Body of pancreas (tissue), 4 donors: Measurements from ENCODE around the gene LENG1. TPM values are rescaled to one million over a fixed set of nuclear protein-coding genes. Genes with fewer than 3 reads are reported as not detected.

ENCODE experiments used
- ATAC-seq: fragments of 150-250 bp; one replicate; pipeline ENCODE4 v1.9.1; 2016
- DNase-seq, 4 donors: peaks; one replicate each; pipeline ENCODE4 v3.0.0-alpha.2; 2019
- H3K27ac ChIP-seq, 4 donors: fragments of 200-600 bp; sonication (generic); 1 replicate in 3 of 4; 2 replicates in 1 of 4; pipeline versions ENCODE4 v1.5.1 to v1.6.1; 2016 to 2019; ENCODE audit warnings: mild to moderate bottlenecking in 1 of 4, mixed read lengths in 1 of 4, moderate library complexity in 1 of 4
- H3K27me3 ChIP-seq, 2 donors: fragments of 200-600 bp; sonication (generic); one replicate each; pipeline ENCODE4 v1.6.0; 2016; ENCODE audit warnings: mild to moderate bottlenecking in 1 of 2
- H3K36me3 ChIP-seq, 2 donors: fragments of 200-600 bp; sonication (generic); replicated peaks in 1 of 2; 2 replicates each; pipeline ENCODE4 v1.5.1; 2016; ENCODE audit warnings: low read depth in 2 of 2; ENCODE audit not compliant: insufficient read depth in 1 of 2
- H3K4me1 ChIP-seq: fragments of 200-600 bp; sonication (generic); one replicate; pipeline ENCODE4 v1.6.0; 2016
- H3K4me3 ChIP-seq, 2 donors: fragments of 200-600 bp; sonication (generic); 1 replicate in 1 of 2; 2 replicates in 1 of 2; pipeline ENCODE4 v1.5.1; 2016 to 2019
- H3K9me3 ChIP-seq, 3 donors: fragments of 200-600 bp; sonication (generic); 1 replicate in 2 of 3; 2 replicates in 1 of 3; pipeline ENCODE4 v1.5.1; 2016
- CTCF ChIP-seq, 7 experiments: fragments of 450-650 bp in 4 of 7; fragments of 200-600 bp in 3 of 7; sonication (generic) in 3 of 7; IDR thresholded peaks; one replicate each; pipeline ENCODE4 v1.5.1; 2016 to 2019; ENCODE audit warnings: antibody characterized with exemption in 7 of 7
- POLR2A ChIP-seq, 3 donors: fragments of 450-650 bp; IDR thresholded peaks; one replicate each; pipeline ENCODE4 v1.6.1; 2016; ENCODE audit warnings: antibody characterized with exemption in 3 of 3, mild to moderate bottlenecking in 2 of 3
- WGBS, 2 donors: methylation state at CpG; one replicate each; pipeline ENCODE4 v1.1.5; 2017; 5-methylcytosine and 5-hydroxymethylcytosine counted together
- intact Hi-C: fragments of 100-400 bp; cut with DNase I; formaldehyde crosslinking; loops from one replicate; pipeline ENCODE4 v1.15.1; 2023
- total RNA-seq, 2 donors: library from RNA; depleted of rRNA; stranded (reverse); fragments of >200 nt; gene quantifications; one replicate each; pipeline ENCODE4 v1.1.0, GENCODE V29; 2016

Gene LENG1
- total RNA-seq, 2 donors from 2014 or later = 4.0 to 9.6 TPM

- no peaks in the 10 kb centered on the region for H3K9me3 ChIP-seq
- H3K27me3 ChIP-seq = no peaks in the 10 kb centered on the region
- 68 to 72% methylated on average over 13 of the region's 13 CpGs for WGBS, 2 donors
- ATAC-seq (no peak), DNase-seq (no peak)
- TF ChIP-seq POLR2A (IDR thresholded peaks at IDR 0.05) (no peak), CTCF (IDR thresholded peaks at IDR 0.05) (no peak)
- intact Hi-C loops = no loop called here
- H3K4me1 ChIP-seq = peaks cover 97% of the 10 kb centered on the region
- peaks cover 5 to 30% of the 10 kb centered on the region in 2 donors for H3K36me3 ChIP-seq
- H3K4me3 ChIP-seq = no peak overlapping the region
- peak overlapping the region in 3 of 4 donors; percentile 94 to 97 (median 94) for H3K27ac ChIP-seq
These were observed 47.3 kb upstream of the LENG1 start for GRCh38 chr19:54206831-54207177.

- intact Hi-C loops = no loop called here
- H3K4me3 ChIP-seq = no peak overlapping the region
- peak overlapping the region in 3 of 4 donors; percentile 11 to 97 (median 94) for H3K27ac ChIP-seq
- DNase-seq (peak in 1 of 4 donors; percentile 26), ATAC-seq (no peak)
- no peaks in the 10 kb centered on the region for H3K9me3 ChIP-seq
- peaks cover 5 to 30% of the 10 kb centered on the region in 2 donors for H3K36me3 ChIP-seq
- no peaks in the 10 kb centered on the region for H3K27me3 ChIP-seq
- WGBS, 2 donors = 84 to 96% methylated on average over 14 to 27 of the region's 27 CpGs
- TF ChIP-seq POLR2A (IDR thresholded peaks at IDR 0.05) (peak in 1 of 3 donors; percentile 10), CTCF (IDR thresholded peaks at IDR 0.05) (no peak)
- peaks cover 99% of the 10 kb centered on the region for H3K4me1 ChIP-seq
These were observed 46.7 kb upstream of the LENG1 start for GRCh38 chr19:54206030-54206830.

- Histone ChIP-seq H3K27ac (peak overlapping the region in 3 of 4 donors; percentile 9 to 97 (median 93)), H3K27me3 (no peaks in the 10 kb centered on the region), H3K36me3 (peaks cover 5 to 30% of the 10 kb centered on the region in 2 donors), H3K4me3 (no peak overlapping the region), H3K9me3 (no peaks in the 10 kb centered on the region), H3K4me1 (peaks cover 90% of the 10 kb centered on the region)
- ATAC-seq (no peak), DNase-seq (no peak)
- intact Hi-C loops = no loop called here
- WGBS, 2 donors = 73 to 75% methylated on average over 4 of the region's 4 CpGs
- no peak for TF ChIP-seq CTCF (IDR thresholded peaks at IDR 0.05)
- no peak for TF ChIP-seq POLR2A (IDR thresholded peaks at IDR 0.05)
These were observed 45.4 kb upstream of the LENG1 start for GRCh38 chr19:54204767-54205468.

GRCh38 chr19:54203151-54203611 is 43.7 kb upstream of the LENG1 start:
- WGBS, 2 donors = 19 to 20% methylated on average over 8 to 9 of the region's 9 CpGs

More at GRCh38 chr19:54203151-54203611, 43.7 kb upstream of the LENG1 start:
- TF ChIP-seq POLR2A (IDR thresholded peaks at IDR 0.05) = peak in 2 of 3 donors; percentile 33 to 39
- no peak for TF ChIP-seq CTCF (IDR thresholded peaks at IDR 0.05)
- H3K36me3 ChIP-seq = peaks cover 5 to 30% of the 10 kb centered on the region in 2 donors
- peak overlapping the region; percentile 33 to 97 (median 94) for H3K27ac ChIP-seq
- DNase-seq = peak; percentile 64 to 80 (median 78)
- ATAC-seq = peak; percentile 4
- H3K4me1 ChIP-seq = peaks cover 75% of the 10 kb centered on the region
- intact Hi-C loops = no loop called here
- no peak overlapping the region for H3K4me3 ChIP-seq
- no peaks in the 10 kb centered on the region for H3K9me3 ChIP-seq
- H3K27me3 ChIP-seq = no peaks in the 10 kb centered on the region
